Loucy (cell line): Measurements from ENCODE around the gene PHKB.

ENCODE experiments used
- CTCF ChIP-seq: fragments of 200-600 bp; sonication (generic); conservative IDR thresholded peaks from 2 replicates; pipeline ENCODE4 v1.5.1; 2014; ENCODE audit warnings: mild to moderate bottlenecking, antibody characterized with exemption, low read length
- EZH2phosphoT487 ChIP-seq: fragments of 200-600 bp; IDR thresholded peaks from 2 replicates; pipeline ENCODE4 v1.6.1; 2018; ENCODE audit warnings: antibody characterized with exemption, mild to moderate bottlenecking, moderate library complexity, borderline replicate concordance

- TF ChIP-seq CTCF: no peak
- no peak for TF ChIP-seq EZH2phosphoT487
These were observed 25.7 kb downstream of the PHKB start for GRCh38 chr16:47486856-47487255.
